ENCODE measurements around the gene LGSN. TPM values are rescaled to one million over a fixed set of nuclear protein-coding genes. Genes with fewer than 3 reads are reported as not detected.
"Not testable (repeated sequence)": the region's sequence is repeated elsewhere in the genome, so short reads cannot be mapped to it uniquely, and the experiment has no call there.

Gene LGSN
- total RNA-seq, 1 experiment from 2014 or later = not detected

DNA sequence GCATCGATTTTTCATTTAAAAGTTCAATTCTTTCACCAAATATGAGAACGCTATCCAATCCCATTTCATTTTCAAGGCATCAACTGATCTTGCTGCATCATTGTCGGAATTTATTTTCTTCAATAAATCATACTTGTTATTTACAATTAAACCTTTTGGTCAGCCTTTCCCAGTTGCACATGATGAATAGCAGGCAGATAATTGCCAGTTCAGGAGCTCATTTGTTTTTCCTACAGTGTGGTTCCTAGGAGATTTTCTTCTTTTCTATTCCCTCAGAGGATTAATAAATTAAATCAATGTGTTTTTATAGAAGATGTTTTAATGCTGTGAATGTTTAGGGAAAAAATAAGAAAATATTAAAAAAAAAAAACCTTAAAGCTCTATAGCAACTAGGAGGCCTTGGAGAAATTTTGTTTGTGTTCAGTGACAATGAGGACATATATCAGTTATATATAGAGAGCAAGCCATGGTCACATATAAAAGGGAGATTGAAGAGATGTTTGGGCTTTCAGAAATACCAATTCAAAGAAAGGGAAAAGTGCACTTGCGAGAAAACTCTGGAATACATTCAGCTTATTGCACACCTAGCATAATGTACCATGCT lies 30.4 kb downstream of the LGSN start:
- DNase-seq (ENCODE audit: low read depth in 1 of 2, low spot score in 2 of 2) = no peak
- H3K4me1 ChIP-seq (replicated peaks) = no peaks in the 10 kb centered on the region
- H3K27me3 ChIP-seq (replicated peaks) = no peaks in the 10 kb centered on the region
- no peaks in the 10 kb centered on the region for H3K9me3 ChIP-seq (replicated peaks)
- no peak overlapping the region for H3K4me3 ChIP-seq
- no peaks in the 10 kb centered on the region for H3K36me3 ChIP-seq
- no peak overlapping the region for H3K27ac ChIP-seq

DNA sequence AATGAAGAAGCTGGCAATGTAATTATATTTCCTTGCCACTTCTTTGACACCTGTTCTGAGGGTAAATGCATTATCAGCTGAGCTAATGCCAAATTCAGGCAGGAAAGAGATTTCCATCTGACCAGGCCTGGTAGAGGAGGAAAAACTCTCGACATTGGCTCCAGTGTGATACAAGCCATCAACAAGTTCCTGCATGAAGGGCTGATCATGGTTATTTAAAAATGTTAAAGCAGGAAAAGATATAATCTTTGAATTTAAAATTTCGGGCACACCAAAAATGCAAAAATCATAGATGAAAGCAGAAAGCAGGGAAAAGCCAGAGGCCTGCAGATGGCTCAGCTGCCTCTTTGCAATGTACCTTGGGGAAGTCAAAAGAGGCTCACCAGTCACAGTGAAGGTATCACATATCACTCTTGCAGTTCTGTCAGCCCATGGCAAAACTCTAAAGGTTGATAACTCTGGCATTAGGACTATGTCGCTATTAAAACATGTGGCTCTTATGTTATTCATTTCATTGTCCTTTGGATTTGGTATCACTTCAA lies 39.1 kb downstream of the LGSN start:
- Histone ChIP-seq H3K4me3 (no peak overlapping the region), H3K9me3 (replicated peaks) (no peaks in the 10 kb centered on the region), H3K27ac (no peak overlapping the region), H3K36me3 (no peaks in the 10 kb centered on the region), H3K27me3 (replicated peaks) (no peaks in the 10 kb centered on the region), H3K4me1 (replicated peaks) (no peaks in the 10 kb centered on the region)
- no peak for DNase-seq (ENCODE audit: low read depth in 1 of 2, low spot score in 2 of 2)

DNA sequence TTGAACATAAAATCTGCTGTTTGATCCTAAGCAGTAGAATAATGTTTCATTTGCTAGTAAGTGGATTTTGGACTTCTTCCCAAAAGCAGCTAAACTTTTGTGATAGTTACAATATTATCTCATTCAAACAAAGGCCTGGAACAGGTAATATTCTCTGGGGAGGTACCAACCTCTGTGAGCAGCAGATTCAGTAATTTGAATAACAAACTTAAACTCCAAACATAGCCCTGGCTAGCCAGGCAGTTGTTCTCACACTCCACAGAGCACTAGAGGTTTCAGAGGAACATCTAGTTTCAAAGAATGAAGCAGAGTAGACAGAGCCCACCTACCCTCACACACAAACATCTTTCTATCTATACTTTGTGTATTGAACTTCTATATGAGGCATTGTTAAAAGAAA lies 40.9 kb downstream of the LGSN start:
- no peak for DNase-seq (ENCODE audit: low read depth in 1 of 2, low spot score in 2 of 2)
- Histone ChIP-seq H3K9me3 (replicated peaks) (no peaks in the 10 kb centered on the region), H3K27ac (no peak overlapping the region), H3K36me3 (no peaks in the 10 kb centered on the region), H3K4me3 (no peak overlapping the region), H3K4me1 (replicated peaks) (no peaks in the 10 kb centered on the region), H3K27me3 (replicated peaks) (no peaks in the 10 kb centered on the region)

DNA sequence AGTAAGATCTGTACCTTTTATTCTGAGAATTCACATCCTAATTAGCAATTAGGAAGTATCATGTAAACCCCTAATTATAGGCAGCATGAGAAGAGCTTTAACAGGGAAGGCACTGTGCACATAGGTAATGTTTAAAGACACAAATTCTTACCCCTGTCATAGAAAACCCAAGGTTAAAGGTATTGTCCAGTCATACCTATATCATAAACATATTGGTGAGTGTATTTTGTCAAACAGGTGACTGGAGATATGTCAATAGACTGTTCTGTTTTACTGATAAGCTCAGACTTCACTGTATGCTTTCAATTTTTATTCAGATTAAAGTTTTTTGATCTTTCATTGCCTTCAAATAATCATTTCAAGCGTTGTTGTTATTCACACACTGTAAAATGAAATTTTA lies 43.8 kb downstream of the LGSN start:
- Histone ChIP-seq H3K27ac (no peak overlapping the region), H3K27me3 (replicated peaks) (no peaks in the 10 kb centered on the region), H3K9me3 (replicated peaks) (no peaks in the 10 kb centered on the region), H3K36me3 (no peaks in the 10 kb centered on the region), H3K4me1 (replicated peaks) (no peaks in the 10 kb centered on the region), H3K4me3 (no peak overlapping the region)
- no peak for DNase-seq (ENCODE audit: low read depth in 1 of 2, low spot score in 2 of 2)

DNA sequence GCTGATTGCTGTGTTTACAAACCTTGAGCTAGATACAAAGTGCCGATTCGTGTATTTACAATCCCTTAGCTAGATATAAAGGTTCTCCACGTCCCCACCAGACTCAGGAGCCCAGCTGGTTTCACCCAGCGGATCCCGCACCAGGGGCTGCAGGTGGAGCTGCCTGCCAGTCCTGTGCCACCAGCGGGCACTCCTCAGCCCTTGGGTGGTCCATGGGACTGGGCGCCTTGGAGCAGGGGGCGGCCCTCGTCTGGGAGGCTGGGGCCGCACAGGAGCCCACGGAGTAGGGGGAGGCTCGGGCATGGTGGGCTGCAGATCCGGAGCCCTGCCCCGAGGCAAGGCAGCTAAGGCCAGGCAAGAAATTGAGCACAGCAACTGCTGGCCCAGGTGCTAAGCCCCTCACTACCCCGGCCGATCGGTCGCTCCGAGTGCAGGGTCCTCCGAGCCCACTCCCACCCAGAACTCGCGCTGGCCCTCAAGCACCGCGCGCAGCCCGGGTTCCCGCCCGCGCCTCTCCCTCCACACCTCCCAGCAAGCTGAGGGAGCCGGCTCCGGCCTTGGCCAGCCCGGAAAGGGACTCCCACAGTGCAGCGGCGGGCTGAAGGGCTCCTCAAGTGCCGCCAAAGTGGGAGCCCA lies 44.9 kb downstream of the LGSN start:
- not testable (repeated sequence) for H3K4me1 ChIP-seq (replicated peaks); H3K4me3 ChIP-seq; H3K27me3 ChIP-seq (replicated peaks); H3K9me3 ChIP-seq (replicated peaks); H3K36me3 ChIP-seq; DNase-seq (ENCODE audit: low read depth in 1 of 2, low spot score in 2 of 2); H3K27ac ChIP-seq

DNA sequence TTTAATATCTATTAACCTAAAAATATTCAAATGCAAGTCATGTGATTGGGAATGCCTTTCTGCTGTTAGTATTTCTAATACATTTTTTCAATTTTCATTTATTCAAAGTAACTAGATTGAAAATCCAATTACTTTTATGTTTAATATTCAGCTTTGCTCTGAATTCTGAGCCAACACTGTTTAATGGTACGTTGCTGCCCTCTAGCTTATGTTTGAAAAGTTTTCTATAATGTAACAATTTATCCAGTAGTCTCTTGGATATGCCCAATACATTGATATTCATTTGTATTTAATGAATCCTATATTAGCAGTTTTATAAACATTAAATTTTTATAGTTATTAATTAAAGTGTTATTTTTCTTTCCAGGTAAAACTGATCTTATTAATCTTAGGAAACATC lies 47.4 kb downstream of the LGSN start:
- Histone ChIP-seq H3K27me3 (replicated peaks) (no peaks in the 10 kb centered on the region), H3K27ac (no peak overlapping the region), H3K9me3 (replicated peaks) (no peaks in the 10 kb centered on the region), H3K36me3 (no peaks in the 10 kb centered on the region), H3K4me1 (replicated peaks) (no peaks in the 10 kb centered on the region), H3K4me3 (no peak overlapping the region)
- DNase-seq (ENCODE audit: low read depth in 1 of 2, low spot score in 2 of 2) = no peak

DNA sequence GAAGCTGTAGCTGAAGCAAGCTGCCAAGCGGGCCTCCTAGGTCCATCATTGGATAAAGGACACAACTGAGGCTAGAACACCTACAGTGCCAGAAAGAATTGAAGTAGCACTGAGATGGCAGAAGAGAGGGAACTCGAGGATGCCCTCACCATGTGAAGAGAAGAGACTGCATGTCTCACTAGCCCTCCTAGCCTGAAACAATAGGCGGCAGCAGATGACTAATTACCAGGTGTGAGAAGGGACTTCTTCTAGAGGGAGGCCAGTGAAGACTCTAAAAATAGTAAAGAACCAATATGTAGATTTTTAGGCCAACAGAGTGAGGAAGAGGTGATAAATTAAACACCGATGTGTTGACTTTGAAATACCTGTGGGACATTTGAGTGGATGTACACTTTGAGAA lies 50.3 kb downstream of the LGSN start:
- H3K36me3 ChIP-seq = no peaks in the 10 kb centered on the region
- H3K9me3 ChIP-seq (replicated peaks) = no peaks in the 10 kb centered on the region
- H3K4me1 ChIP-seq (replicated peaks) = no peaks in the 10 kb centered on the region
- H3K4me3 ChIP-seq = no peak overlapping the region
- no peak for DNase-seq (ENCODE audit: low read depth in 1 of 2, low spot score in 2 of 2)
- no peak overlapping the region for H3K27ac ChIP-seq
- H3K27me3 ChIP-seq (replicated peaks) = no peaks in the 10 kb centered on the region

DNA sequence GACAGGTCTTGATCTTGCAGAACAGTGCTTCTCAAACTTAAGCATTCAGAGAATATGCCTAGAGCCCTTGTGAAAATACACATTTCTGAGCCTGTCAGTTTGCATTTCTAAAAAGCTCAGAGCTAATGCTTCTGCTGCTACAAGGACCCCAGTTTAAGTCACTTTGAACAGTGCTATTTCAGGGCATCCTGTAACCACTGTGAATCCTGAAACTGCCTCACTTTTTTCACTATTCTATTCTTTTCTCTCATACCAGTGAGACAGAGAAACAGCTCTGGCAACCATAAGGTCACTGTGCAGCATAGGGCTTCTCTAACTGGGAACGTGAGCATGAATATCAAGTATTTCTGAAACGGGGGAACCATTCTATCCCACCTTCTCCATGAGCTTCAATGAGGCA lies 51.2 kb downstream of the LGSN start:
- Histone ChIP-seq H3K4me1 (replicated peaks) (no peaks in the 10 kb centered on the region), H3K9me3 (replicated peaks) (no peaks in the 10 kb centered on the region), H3K36me3 (no peaks in the 10 kb centered on the region), H3K27me3 (replicated peaks) (no peaks in the 10 kb centered on the region), H3K4me3 (no peak overlapping the region), H3K27ac (no peak overlapping the region)
- DNase-seq (ENCODE audit: low read depth in 1 of 2, low spot score in 2 of 2) = no peak

DNA sequence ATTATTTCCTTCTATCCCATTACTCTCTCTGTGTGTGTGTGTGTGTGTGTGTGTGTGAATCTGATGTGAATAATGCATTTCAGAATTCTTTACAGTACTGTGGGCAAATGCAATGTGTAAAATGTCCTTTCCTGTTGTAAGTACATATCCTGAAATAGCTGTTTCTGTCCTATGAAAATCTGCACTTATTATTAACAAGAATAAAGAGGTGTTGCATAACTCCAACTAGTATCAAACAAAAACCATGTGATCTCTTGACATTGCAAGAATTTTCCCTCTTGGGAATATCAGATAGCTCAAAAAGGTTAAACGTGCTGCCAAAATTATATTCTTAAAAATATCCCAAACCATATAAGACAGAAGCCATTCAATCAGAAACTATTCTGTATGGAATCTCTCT lies 52.0 kb downstream of the LGSN start:
- no peak for DNase-seq (ENCODE audit: low read depth in 1 of 2, low spot score in 2 of 2)
- H3K27ac ChIP-seq = no peak overlapping the region
- no peaks in the 10 kb centered on the region for H3K9me3 ChIP-seq (replicated peaks)
- H3K27me3 ChIP-seq (replicated peaks) = no peaks in the 10 kb centered on the region
- no peaks in the 10 kb centered on the region for H3K36me3 ChIP-seq
- H3K4me1 ChIP-seq (replicated peaks) = no peaks in the 10 kb centered on the region
- H3K4me3 ChIP-seq = no peak overlapping the region

DNA sequence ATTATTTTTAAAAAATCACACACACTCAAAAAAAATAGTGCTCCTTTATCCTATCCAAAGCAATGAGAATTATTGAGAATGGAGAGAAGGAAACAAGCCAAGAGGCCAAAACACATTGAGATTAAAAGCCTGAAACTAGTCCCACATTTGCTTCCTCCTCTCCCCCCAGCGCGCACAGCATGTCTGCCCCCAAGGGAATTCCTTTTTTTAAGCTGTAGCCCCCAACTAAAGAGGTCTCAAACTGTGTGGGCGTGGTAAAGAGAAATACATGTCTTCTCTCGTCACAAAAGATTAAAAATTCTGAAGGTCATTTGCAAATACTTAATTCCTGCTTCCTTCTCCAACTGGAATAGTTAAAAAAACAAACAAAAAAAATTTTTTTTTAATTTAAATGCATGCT lies 52.7 kb downstream of the LGSN start:
- H3K4me3 ChIP-seq = no peak overlapping the region
- no peak overlapping the region for H3K27ac ChIP-seq
- H3K27me3 ChIP-seq (replicated peaks) = no peaks in the 10 kb centered on the region
- H3K4me1 ChIP-seq (replicated peaks) = no peaks in the 10 kb centered on the region
- H3K36me3 ChIP-seq = no peaks in the 10 kb centered on the region
- H3K9me3 ChIP-seq (replicated peaks) = no peaks in the 10 kb centered on the region
- DNase-seq (ENCODE audit: low read depth in 1 of 2, low spot score in 2 of 2) = no peak

DNA sequence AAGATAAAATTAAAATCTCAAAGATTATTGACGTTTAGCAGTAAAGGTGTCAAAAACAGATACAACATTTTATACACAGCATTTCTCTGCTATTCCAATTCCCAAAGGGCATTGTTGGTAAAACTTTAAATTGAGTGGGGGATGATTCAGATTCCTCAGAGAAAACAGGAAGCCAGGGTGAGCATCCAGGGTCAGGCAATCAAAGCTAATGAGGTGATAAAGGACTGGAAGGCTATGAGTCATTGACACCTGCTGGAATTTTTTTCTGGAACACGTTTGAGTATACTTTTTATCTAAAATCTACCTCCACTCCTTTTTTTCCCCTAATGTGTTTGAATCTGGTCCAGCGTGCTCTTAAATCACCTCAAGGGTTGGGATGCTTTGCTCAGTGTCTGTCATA lies 56.3 kb downstream of the LGSN start:
- H3K9me3 ChIP-seq (replicated peaks) = no peaks in the 10 kb centered on the region
- H3K27ac ChIP-seq = no peak overlapping the region
- no peaks in the 10 kb centered on the region for H3K36me3 ChIP-seq
- no peak overlapping the region for H3K4me3 ChIP-seq
- H3K4me1 ChIP-seq (replicated peaks) = no peaks in the 10 kb centered on the region
- no peaks in the 10 kb centered on the region for H3K27me3 ChIP-seq (replicated peaks)
- DNase-seq (ENCODE audit: low read depth in 1 of 2, low spot score in 2 of 2) = no peak

DNA sequence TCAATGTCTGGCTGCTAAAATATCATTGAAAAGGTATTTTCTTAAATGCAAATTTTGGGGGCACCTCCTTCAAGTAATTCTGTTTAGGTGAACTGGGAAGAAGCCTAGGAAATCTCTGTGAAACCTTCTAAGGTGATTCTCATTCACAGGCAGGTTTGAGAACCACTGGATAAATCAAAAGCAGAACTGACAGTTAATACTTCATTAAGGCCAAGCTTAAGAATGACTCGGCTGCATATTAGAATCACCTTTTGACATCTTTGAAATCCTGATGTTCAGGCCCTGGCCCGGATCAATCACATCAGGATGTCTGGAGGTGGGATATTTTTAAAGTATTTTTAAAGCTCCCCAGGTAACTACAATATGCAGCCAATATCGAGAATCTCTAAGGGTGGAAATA lies 58.0 kb downstream of the LGSN start:
- DNase-seq (ENCODE audit: low read depth in 1 of 2, low spot score in 2 of 2) = no peak
- Histone ChIP-seq H3K36me3 (no peaks in the 10 kb centered on the region), H3K27ac (no peak overlapping the region), H3K4me3 (no peak overlapping the region), H3K4me1 (replicated peaks) (no peaks in the 10 kb centered on the region), H3K27me3 (replicated peaks) (no peaks in the 10 kb centered on the region), H3K9me3 (replicated peaks) (no peaks in the 10 kb centered on the region)

DNA sequence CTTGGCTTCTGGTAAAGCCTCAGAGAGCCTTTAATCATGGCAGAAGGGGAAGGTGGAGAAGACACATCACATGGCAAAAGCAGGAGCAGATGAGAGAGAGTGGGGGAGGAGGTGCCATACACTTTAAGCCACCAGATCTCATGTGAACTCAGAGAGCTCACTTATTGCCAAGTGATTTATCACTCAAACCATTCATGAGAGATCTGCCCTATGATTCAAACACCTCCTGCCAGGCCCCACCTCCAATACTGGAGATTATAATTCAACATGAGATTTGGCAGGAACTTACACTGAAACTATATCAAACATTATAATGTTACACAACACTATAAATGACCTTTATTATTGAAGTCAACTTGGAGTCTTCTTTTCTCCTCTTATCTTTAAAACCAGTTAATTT lies 60.6 kb downstream of the LGSN start:
- H3K27me3 ChIP-seq (replicated peaks) = no peaks in the 10 kb centered on the region
- no peaks in the 10 kb centered on the region for H3K36me3 ChIP-seq
- no peak for DNase-seq (ENCODE audit: low read depth in 1 of 2, low spot score in 2 of 2)
- no peak overlapping the region for H3K27ac ChIP-seq
- no peaks in the 10 kb centered on the region for H3K9me3 ChIP-seq (replicated peaks)
- H3K4me3 ChIP-seq = no peak overlapping the region
- H3K4me1 ChIP-seq (replicated peaks) = no peaks in the 10 kb centered on the region

DNA sequence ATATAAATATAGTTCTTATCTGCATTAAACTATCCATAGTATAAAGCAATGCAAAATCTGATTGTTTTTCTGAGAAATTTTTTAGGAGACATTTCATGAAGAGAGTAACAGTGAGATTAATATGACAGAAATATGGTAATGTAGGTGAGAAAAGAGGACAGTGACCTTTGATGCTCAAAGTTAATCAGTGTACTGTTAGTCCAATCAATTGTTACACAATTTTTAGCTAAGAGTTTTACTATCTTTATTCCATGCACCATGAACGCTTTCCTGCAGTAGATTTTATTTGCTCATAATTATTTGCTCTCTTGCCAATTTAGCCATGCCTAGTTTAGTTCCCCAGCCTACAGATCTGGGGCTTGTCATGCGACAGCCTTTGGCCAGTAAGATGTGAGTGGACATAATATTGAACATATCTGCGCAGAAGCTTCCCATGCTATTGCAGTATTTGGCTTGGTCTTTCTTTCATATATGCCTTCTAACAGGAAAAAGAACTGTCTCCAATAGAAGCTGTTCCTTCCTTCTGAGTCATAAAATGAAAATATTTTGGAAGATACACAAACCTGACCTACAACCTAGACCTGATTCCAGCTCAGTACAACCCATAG lies 69.8 kb downstream of the LGSN start:
- H3K9me3 ChIP-seq (replicated peaks) = no peaks in the 10 kb centered on the region
- no peak overlapping the region for H3K4me3 ChIP-seq
- H3K36me3 ChIP-seq = no peaks in the 10 kb centered on the region
- no peaks in the 10 kb centered on the region for H3K4me1 ChIP-seq (replicated peaks)
- no peaks in the 10 kb centered on the region for H3K27me3 ChIP-seq (replicated peaks)
- DNase-seq (ENCODE audit: low read depth in 1 of 2, low spot score in 2 of 2) = no peak
- H3K27ac ChIP-seq = no peak overlapping the region

Measured in SJSA1 (cell line).